GM12801 (cell line): ENCODE data around the gene POLD1.

Source experiments
- TF ChIP-seq, protein P1 (sequence below): IDR thresholded peaks from one replicate; pipeline ENCODE4 v1.5.1; 2011; ENCODE audit warnings: control low read depth; ENCODE audit not compliant: insufficient read length; ENCODE audit errors: extremely low read depth

The POLD1 gene

DNA sequence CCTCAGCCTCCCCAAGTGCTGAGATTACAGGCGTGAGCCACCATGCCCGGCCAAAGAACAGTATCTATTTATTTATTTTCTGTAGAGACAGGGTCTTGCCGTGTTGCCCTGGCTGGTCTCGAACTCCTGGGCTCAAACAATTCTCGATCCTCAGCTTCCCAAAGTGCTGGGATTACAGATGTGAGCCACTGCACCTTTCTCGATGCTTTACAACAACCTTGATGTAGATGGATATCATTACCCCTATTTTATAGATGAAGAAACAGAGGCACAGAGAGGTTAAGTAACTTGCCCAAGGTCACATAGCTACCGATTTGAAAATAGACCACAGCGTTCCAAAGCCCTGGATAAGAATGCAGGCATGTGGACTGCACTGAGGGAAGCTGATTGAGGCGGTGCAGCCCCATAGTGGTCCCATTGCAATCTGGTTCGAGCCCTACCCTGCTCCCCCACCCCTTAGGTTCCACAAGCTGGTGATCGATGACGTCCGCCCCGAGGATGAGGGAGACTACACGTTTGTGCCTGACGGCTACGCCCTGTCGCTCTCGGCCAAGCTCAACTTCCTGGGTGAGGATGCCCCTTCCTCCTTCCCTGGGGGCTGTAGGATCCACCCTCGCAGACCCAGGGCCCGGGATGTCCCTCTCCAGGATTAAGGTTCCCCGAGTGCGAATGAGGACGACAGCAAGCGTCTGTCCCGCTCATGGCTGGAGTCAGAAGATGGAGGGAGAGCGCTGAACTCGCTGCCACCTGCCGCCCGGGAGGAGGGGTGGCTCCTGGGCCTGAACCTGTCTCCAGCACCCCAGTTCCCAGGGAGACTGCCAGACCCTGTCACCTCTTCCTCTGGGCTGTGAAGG, 66.4 kb downstream of the POLD1 start:
- TF ChIP-seq, protein P1, sequence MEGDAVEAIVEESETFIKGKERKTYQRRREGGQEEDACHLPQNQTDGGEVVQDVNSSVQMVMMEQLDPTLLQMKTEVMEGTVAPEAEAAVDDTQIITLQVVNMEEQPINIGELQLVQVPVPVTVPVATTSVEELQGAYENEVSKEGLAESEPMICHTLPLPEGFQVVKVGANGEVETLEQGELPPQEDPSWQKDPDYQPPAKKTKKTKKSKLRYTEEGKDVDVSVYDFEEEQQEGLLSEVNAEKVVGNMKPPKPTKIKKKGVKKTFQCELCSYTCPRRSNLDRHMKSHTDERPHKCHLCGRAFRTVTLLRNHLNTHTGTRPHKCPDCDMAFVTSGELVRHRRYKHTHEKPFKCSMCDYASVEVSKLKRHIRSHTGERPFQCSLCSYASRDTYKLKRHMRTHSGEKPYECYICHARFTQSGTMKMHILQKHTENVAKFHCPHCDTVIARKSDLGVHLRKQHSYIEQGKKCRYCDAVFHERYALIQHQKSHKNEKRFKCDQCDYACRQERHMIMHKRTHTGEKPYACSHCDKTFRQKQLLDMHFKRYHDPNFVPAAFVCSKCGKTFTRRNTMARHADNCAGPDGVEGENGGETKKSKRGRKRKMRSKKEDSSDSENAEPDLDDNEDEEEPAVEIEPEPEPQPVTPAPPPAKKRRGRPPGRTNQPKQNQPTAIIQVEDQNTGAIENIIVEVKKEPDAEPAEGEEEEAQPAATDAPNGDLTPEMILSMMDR, result no peak

- TF ChIP-seq, protein P1, result no peak
Measured at GRCh38 chr19:50451223-50451534, 67.0 kb downstream of the POLD1 start.

- TF ChIP-seq, protein P1, result no peak
Measured at GRCh38 chr19:50453243-50453642, 69.1 kb downstream of the POLD1 start.

GRCh38 chr19:50455992-50456391, 71.8 kb downstream of the POLD1 start:
- TF ChIP-seq, protein P1, result no peak

DNA sequence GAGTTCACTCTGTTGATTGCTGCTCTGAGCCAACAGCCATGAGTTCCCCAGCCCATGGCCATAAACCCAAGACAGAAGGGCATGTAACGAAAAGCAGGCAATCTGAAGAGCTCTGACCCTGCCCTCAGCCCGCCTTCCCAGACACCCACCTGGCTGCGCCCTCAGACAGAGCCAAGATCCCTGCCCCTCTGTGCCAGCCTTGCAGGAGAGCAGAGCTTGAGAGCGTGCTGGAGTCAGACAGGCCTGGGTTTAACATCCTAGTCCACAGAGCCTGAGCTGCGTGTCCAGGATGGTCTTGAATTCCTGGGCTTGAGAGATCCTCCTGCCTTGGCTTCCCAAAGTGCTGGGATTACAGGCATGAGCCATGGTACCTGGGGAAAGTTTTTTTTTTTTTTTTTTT, 73.2 kb downstream of the POLD1 start:
- TF ChIP-seq, protein P1, result no peak

DNA sequence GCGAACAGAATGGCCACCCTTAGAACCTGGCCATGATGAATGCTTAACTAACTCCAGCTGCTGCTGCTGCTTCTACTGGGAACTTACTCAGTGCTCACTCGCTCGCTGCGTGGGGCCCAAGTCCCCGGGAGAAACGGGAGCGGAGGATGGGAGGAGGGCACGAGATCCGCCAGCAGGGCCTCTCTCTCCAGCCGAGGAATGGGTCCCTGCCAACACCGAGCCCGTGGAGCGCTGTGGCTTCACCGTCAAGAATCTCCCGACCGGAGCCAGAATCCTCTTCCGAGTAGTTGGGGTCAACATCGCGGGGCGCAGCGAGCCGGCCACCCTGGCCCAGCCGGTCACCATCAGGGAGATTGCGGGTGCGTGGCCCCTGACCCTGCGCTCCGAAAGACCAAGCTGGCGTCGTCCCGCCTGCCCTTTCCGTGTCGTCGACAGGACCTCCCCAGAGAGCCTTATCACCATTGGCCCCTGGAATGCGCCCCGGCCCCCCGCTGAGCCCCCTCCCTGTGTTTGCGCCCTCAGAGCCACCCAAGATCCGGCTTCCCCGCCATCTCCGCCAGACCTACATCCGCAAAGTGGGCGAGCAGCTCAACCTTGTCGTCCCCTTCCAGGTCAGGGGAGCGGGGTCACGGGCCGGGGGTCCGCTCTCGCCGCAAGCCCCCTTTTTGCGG, 74.4 kb downstream of the POLD1 start:
- TF ChIP-seq, protein P1, result no peak

DNA sequence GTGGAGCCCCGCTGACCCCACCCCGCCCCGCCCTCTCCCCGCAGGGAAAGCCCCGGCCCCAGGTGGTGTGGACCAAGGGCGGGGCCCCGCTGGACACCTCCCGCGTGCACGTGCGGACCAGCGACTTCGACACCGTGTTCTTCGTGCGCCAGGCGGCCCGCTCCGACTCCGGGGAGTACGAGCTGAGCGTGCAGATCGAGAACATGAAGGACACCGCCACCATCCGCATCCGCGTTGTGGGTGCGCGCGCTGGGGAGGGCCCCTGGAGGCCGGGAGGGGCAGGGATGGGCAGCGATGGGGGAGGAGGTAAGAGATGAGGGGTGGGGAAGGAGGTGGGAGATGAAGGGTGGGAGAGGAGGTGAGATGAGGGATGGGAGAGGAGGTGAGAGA, 74.9 kb downstream of the POLD1 start:
- TF ChIP-seq, protein P1, result no peak
